ENCODE results near the gene PRSS8.
"Not testable (repeated sequence)": the region's sequence is repeated elsewhere in the genome, so short reads cannot be mapped to it uniquely, and the experiment has no call there.

Gene PRSS8

DNA sequence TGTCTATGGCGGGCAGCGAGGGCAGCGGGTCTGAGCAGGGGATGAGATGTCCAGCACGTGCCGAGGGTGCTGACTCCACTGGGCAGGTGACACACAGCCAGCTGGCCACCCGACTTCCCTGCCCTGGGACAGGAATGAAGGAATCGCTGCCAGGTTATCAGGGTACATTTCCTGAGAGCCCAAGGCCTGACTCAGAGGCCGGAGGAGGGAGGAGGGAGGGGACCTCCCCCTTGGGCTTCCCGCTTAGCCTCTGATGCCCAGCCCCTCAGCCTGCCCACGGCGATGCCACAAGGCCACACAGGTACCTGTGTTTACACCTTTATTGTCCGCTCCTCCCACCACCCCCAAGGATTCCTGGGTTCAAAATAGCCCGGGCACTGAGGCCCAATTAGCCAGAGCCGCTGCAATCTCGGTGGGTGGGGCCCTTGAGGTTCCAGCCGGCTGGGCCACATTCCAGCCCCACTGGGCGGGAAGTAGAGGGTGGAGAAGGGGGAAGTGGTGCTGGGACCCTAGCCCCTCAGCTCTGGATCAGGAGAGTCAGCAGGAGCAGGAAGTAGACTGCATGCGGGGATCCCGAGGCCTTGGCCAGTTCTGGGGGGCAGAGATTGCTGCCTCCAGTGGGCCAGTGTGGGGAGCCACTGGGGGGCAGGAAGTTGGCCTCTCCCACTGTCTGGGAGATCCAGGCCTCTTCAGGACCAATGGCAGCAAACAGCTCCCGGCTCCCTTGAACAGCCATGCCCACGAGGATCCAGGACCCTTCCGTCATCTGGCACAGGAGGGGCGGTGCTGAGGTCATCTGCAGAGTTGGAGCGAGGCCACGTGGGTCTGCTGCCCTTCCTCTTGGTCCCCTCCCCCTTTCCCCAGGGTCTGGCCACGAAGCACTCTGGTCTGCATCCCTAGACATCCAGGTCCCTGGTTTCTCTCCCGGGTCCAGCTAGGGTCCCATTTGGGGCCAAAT lies 3.4 kb upstream of the PRSS8 start:
- peaks cover 14% of the 10 kb centered on the region for H3K4me1 Mint-ChIP-seq (ENCODE audit: low read depth)
- H3K36me3 Mint-ChIP-seq (ENCODE audit: low read depth), result no peaks in the 10 kb centered on the region
- no peaks in the 10 kb centered on the region for H3K27me3 Mint-ChIP-seq
- H3K27ac Mint-ChIP-seq, result no peak overlapping the region
- no peaks in the 10 kb centered on the region for H3K9me3 Mint-ChIP-seq
- DNase-seq, result no peak
- no peak overlapping the region for H3K4me3 Mint-ChIP-seq

DNA sequence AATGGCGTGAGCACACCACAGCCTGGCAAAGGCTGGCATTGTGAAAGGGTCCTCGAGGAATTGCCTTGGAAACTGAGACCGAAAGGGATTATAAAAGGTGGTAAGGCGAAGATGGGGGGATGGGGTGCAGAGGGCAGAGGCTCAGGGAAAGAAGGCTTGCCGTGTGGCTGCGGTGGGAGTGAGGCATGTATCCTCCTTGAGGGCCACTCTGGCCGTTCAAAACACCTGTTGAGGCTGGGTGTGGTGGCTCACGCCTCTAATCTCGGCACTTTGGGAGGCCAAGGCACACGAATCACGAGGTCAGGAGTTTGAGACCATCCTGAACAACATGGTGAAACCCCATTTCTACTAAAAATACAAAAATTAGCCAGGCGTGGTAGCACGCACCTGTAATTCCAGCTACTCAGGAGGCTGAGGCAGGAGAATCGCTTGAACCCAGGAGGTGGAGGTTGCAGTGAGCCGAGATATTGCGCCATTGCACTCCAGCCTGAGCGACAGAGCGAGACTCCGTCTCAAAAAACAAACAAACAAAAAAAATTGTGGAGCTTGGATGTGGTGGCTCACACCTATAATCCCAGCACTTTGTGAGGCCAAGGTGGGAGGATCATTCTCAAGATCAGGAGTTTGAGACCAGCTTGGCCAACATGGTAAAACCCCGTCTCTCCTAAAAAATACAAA lies 1.4 kb upstream of the PRSS8 start:
- peaks cover 16% of the 10 kb centered on the region for H3K36me3 Mint-ChIP-seq (ENCODE audit: low read depth)
- not testable (repeated sequence) for H3K9me3 Mint-ChIP-seq; H3K4me3 Mint-ChIP-seq; H3K27me3 Mint-ChIP-seq; H3K4me1 Mint-ChIP-seq (ENCODE audit: low read depth); H3K27ac Mint-ChIP-seq; DNase-seq

DNA sequence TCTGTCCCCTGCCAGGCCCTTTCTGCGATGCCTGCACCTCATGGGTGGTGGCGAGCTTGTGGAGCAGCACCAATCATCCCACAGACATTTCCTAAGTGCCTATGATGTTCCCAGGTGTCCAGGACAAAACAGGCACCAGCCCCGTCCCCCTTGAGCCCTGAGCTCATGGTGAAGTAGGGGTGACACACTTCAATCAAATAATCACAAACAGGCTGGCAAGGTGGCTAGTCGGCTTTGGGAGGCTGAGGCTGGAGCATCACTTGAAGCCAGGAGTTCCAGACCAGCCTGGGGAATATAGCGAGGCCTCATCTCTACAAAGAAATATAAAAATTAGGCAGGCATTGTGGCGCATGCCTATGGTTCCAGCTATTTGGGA lies 748 bp upstream of the PRSS8 start:
- H3K4me3 Mint-ChIP-seq, result no peak overlapping the region
- no peaks in the 10 kb centered on the region for H3K9me3 Mint-ChIP-seq
- H3K4me1 Mint-ChIP-seq (ENCODE audit: low read depth), result peaks cover under 1% of the 10 kb centered on the region
- H3K36me3 Mint-ChIP-seq (ENCODE audit: low read depth), result peaks cover 23% of the 10 kb centered on the region
- H3K27me3 Mint-ChIP-seq, result no peaks in the 10 kb centered on the region
- no peak overlapping the region for H3K27ac Mint-ChIP-seq
- DNase-seq, result no peak

DNA sequence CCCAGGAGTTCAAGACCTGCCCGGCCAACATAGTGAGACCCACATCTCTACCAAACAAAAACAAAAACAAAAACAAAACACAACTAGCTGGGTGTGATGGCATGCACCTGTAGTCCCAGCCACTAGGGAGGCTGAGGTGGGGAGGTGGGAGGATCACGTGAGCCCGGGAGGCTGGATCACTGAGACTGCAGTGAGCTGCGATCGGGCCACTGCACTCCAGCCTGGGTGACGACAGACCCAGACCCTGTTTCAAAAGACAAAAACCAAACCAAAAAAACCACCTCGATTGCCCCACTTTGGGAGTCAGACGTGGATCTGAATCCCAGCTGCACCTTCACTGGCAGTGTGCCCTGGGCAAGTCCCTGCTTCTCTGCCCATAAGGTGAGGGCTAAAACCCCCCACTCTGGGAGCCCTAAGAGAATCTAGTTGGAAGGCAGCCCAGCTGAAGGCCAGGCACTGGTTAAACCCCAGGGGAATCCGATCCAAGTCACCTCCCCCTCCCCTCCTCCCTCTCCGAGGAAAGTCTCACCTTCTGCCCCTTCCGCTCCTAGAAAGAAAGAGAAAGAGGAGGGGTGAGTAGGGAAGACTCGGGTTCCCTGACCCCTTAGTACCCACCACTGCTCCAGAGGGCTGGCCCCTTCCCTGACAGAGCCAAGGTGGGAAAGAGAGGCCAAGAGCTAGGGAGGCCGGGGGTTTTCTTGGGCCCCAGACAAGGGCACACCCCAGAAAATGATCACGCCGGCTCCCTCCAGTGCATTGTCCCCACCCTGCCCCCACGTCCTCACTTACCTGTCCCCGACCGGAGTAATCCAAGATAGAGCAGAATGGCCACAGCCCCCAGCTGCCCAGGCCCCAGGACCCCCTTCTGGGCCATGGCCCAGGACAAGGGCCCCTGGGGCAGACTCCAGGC lies 647 bp downstream of the PRSS8 start:
- Mint-ChIP-seq H3K4me3 (no peak overlapping the region), H3K4me1 (ENCODE audit: low read depth) (no peaks in the 10 kb centered on the region), H3K36me3 (ENCODE audit: low read depth) (peaks cover 35% of the 10 kb centered on the region), H3K27me3 (no peaks in the 10 kb centered on the region), H3K9me3 (no peaks in the 10 kb centered on the region), H3K27ac (no peak overlapping the region)
- DNase-seq, result no peak

DNA sequence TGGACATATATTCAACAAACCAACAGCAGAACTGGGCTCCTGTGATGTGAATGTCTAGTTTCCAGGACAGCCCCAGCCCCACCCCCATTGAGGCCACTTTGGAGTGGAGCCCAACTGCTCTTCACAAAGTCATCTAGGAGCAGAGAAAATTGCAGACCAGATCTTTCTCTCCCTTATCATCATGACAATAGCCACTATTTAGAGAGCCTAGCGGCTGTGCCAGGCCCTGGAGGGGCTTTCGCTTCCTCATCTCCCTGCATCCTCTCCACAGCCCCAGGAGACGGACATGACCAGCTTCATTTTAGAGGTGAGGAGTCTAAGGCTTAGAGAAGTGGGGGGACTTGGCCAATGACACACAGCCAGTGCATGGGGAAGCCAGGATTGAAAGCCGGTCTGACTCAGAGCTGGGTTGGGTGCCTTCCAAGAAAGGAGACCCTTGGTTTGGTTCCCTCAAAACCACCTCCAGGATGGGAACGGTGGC lies 1.4 kb downstream of the PRSS8 start:
- H3K4me3 Mint-ChIP-seq, result no peak overlapping the region
- H3K4me1 Mint-ChIP-seq (ENCODE audit: low read depth), result no peaks in the 10 kb centered on the region
- no peaks in the 10 kb centered on the region for H3K9me3 Mint-ChIP-seq
- peak overlapping the region; percentile 4 for H3K27ac Mint-ChIP-seq
- H3K27me3 Mint-ChIP-seq, result no peaks in the 10 kb centered on the region
- no peak for DNase-seq
- H3K36me3 Mint-ChIP-seq (ENCODE audit: low read depth), result peaks cover 43% of the 10 kb centered on the region

DNA sequence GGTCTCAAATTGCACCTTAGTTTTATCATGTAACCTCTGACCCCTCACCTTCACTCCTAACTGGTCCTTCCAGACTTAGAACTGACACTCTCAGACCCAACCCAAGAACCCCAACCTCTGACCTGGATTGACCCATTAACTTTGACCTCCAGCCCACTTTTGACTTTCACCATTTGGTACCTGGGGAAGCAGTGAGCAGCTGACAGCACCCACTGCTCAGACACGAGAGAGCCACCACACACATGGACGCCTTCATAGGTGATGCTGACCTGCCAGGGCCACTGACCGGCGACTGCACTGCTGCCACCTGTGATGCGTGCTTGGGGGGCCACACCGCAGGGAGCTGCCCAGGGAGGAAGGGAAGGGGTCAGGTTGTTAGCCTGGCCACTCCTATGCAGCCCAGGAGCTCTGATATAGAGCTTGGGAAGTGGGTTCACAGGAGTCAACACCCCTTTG lies 2.5 kb downstream of the PRSS8 start:
- Mint-ChIP-seq H3K27ac (no peak overlapping the region), H3K4me3 (no peak overlapping the region), H3K36me3 (ENCODE audit: low read depth) (peaks cover 52% of the 10 kb centered on the region)

DNA sequence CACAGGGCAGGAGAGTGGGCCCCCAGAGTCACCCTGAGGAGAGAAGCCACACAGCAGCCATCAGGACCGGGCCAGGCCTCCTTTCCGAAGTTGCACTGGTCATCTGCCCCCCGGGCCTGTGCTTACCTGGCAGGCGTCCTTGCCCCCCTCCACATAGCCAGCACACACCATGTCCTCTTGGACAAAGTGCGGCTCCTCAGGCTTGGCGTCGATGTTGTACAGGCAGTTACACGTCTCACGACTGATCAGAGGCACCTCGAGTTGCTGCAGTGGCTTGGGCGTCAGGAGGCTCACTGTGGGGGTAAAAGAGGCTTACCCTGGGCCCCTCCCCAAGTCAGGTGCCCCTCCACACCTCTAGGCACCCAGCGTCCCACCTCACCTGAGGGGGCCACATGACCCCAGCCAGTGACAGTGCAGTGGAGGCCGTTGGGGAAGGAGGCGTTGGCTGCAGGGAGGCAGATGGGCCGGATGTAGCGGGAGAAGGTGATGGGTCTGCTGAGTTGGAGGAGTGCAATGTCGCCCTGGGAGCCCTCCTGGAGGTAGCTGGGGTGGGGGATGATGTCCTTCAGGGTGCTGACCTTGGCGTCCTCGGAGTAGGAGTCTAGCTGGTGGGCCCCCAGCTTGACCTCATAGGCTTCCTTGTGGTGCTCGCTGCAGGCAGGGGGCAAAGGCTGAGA lies 3.1 kb downstream of the PRSS8 start:
- no peak for DNase-seq
- peaks cover 58% of the 10 kb centered on the region for H3K36me3 Mint-ChIP-seq (ENCODE audit: low read depth)
- peaks cover 2% of the 10 kb centered on the region for H3K4me1 Mint-ChIP-seq (ENCODE audit: low read depth)
- H3K9me3 Mint-ChIP-seq, result no peaks in the 10 kb centered on the region
- H3K27ac Mint-ChIP-seq, result no peak overlapping the region
- no peak overlapping the region for H3K4me3 Mint-ChIP-seq
- H3K27me3 Mint-ChIP-seq, result no peaks in the 10 kb centered on the region

More for the DNA sequence above, 2.5 kb downstream of the PRSS8 start:
- Mint-ChIP-seq H3K9me3 (no peaks in the 10 kb centered on the region), H3K4me1 (ENCODE audit: low read depth) (peaks cover 2% of the 10 kb centered on the region), H3K27me3 (no peaks in the 10 kb centered on the region)
- no peak for DNase-seq

DNA sequence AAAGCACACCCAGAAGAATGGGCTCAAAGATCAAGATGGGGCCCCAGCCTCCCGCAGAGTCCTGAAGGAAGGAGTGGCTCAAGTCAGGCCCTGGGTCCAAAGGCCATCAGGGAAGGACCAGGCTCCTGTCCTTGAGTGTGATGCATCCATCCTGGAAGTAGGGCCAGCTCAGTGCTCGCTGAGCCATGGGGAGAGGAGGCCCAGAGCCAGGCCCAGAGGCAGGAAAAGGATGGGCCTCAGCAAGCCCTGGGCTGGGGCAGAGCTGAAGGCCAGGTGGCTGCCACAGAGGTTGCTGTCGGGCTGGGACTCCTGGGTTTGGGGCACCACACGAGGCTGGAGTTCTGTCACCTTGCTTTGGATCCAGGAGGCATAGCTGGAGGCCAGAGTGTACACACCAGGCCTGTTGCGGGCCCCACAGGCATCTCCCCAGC lies 3.7 kb downstream of the PRSS8 start:
- peaks cover 64% of the 10 kb centered on the region for H3K36me3 Mint-ChIP-seq (ENCODE audit: low read depth)
- no peaks in the 10 kb centered on the region for H3K27me3 Mint-ChIP-seq
- H3K9me3 Mint-ChIP-seq, result no peaks in the 10 kb centered on the region
- DNase-seq, result no peak
- H3K4me1 Mint-ChIP-seq (ENCODE audit: low read depth), result peaks cover 2% of the 10 kb centered on the region
- no peak overlapping the region for H3K4me3 Mint-ChIP-seq
- no peak overlapping the region for H3K27ac Mint-ChIP-seq

DNA sequence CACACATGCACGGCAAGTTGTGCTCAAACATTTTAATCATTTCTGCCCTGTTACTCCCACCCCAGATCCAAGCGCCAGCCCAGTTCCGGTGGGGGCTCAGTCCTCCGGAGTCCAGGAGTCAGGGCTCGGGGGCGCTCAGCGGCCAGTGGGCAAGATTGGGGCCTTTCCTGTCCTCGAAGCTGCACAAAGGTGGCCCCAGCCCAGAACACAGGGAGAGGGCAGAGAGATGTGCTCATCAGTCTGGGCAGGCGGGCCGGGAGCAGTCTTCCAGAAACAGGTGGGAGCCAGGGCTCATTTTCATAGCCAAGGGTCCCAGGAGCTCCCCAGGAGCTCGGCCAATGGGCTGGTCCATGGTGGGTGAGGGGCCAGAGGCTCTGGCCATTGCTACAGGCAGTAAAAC lies 4.1 kb downstream of the PRSS8 start:
- H3K27me3 Mint-ChIP-seq, result no peaks in the 10 kb centered on the region
- peaks cover 67% of the 10 kb centered on the region for H3K36me3 Mint-ChIP-seq (ENCODE audit: low read depth)
- H3K4me3 Mint-ChIP-seq, result no peak overlapping the region
- DNase-seq, result no peak
- H3K27ac Mint-ChIP-seq, result no peak overlapping the region
- peaks cover 2% of the 10 kb centered on the region for H3K4me1 Mint-ChIP-seq (ENCODE audit: low read depth)
- H3K9me3 Mint-ChIP-seq, result no peaks in the 10 kb centered on the region

DNA sequence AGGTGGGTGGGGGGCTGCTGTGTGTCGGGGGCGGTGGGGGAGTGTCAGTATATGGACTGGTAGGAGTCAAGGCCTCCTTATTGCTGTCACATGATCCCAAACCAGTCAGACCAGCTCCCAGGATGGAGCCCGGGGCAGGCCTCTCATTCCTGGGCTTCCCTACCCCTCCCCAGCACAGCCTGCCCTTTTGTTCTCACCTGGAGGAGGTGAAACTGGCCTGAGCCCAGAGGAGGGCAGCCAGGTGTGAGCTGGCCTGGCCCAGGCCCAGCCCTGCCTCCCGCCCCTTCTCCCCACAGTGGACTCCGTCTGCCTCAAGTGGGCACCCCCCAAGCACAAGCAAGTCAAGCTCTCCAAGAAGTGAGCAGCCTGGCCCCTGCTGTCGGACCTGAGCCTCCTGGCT lies 4.6 kb downstream of the PRSS8 start:
- no peak for DNase-seq
- Mint-ChIP-seq H3K36me3 (ENCODE audit: low read depth) (peaks cover 72% of the 10 kb centered on the region), H3K27me3 (no peaks in the 10 kb centered on the region), H3K4me3 (no peak overlapping the region), H3K9me3 (no peaks in the 10 kb centered on the region), H3K4me1 (ENCODE audit: low read depth) (peaks cover 2% of the 10 kb centered on the region), H3K27ac (no peak overlapping the region)

DNA sequence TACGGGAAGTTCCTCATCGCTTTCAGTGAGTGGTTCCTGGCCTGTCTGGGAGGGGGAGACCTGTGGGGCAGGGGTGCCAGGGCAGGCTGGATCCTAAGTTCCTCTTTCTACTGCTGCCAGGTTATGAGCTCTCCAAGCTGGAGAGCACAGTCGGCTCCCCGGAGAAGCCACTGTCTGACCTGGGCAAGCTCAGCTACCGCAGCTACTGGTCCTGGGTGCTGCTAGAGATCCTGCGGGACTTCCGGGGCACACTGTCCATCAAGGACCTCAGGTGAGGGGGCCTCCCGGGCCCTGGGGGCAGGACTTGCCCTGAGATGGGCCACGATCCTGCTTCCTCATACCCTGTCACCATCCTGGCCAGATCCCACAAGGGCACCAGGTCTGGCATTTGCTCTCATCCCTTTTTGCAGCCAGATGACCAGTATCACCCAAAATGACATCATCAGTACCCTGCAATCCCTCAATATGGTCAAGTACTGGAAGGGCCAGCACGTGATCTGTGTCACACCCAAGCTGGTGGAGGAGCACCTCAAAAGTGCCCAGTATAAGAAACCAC lies 5.1 kb downstream of the PRSS8 start:
- H3K36me3 Mint-ChIP-seq (ENCODE audit: low read depth), result peaks cover 76% of the 10 kb centered on the region
- H3K4me1 Mint-ChIP-seq (ENCODE audit: low read depth), result peaks cover 2% of the 10 kb centered on the region
- H3K27me3 Mint-ChIP-seq, result no peaks in the 10 kb centered on the region
- H3K4me3 Mint-ChIP-seq, result no peak overlapping the region
- no peak for DNase-seq
- no peaks in the 10 kb centered on the region for H3K9me3 Mint-ChIP-seq
- no peak overlapping the region for H3K27ac Mint-ChIP-seq

DNA sequence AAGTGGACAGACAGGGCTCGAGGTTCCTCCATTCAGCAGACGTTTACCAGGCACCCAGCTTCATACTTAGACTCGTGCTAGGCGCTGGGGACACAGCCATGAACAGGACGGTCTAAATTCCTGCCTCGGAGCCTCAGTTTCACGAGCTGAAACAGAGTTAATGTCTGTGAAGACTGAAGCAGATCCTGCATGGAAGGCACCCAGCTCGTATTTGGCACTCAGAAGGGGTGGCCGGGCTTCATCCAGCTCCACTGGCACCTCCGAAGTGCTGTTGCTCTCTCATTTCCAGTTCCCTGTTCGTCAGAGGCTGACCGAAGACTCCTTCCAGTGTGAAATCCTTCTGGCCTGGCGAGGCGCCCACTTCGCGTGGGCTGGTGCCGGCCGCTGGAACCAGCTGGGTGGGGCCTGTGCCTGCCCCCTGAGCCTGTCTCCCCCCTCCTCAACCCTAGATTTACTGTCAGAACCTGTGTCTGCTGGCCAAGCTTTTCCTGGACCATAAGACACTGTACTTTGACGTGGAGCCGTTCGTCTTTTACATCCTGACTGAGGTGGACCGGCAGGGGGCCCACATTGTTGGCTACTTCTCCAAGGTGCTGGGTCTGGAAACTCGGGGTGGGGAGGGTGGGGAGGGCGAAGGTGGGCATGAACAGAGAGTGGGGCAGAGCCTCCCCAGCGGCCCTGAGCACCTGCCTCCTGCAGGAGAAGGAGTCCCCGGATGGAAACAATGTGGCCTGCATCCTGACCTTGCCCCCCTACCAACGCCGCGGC lies 5.8 kb downstream of the PRSS8 start:
- Mint-ChIP-seq H3K27me3 (no peaks in the 10 kb centered on the region), H3K27ac (no peak overlapping the region), H3K4me1 (ENCODE audit: low read depth) (peaks cover 2% of the 10 kb centered on the region), H3K36me3 (ENCODE audit: low read depth) (peaks cover 82% of the 10 kb centered on the region), H3K9me3 (no peaks in the 10 kb centered on the region), H3K4me3 (no peak overlapping the region)
- DNase-seq, result no peak

Data from activated T-cell treated with anti-CD3 and anti-CD28 coated beads, Interleukin-2, amount 50 U/mL, for 24 hours (primary cell).